Neural cell (in vitro differentiated cells): ENCODE measurements around the gene RFX4. TPM values are rescaled to one million over a fixed set of nuclear protein-coding genes. Genes with fewer than 3 reads are reported as not detected.

Source experiments
- H2AFZ ChIP-seq: fragments of 200-600, 300-800 bp; sonication (generic), shearing (Covaris generic); 2 replicates; pipeline ENCODE4 v1.6.0; 2014; ENCODE audit warnings: low read depth, mild to moderate bottlenecking, antibody characterized with exemption, low read length, moderate library complexity
- H3F3A ChIP-seq: fragments of 200-600 bp; shearing (Covaris generic); 2 replicates; pipeline ENCODE4 v1.6.1; 2016; ENCODE audit warnings: mild to moderate bottlenecking, moderate library complexity, mixed read lengths, antibody characterized with exemption, low read length; ENCODE audit not compliant: insufficient read depth, poor library complexity, severe bottlenecking
- H3K27ac ChIP-seq: fragments of 200-600, 300-800 bp; sonication (generic), shearing (Covaris generic); 2 replicates; pipeline ENCODE4 v1.5.1; 2014; ENCODE audit warnings: mild to moderate bottlenecking, low read length, moderate library complexity
- H3K27me3 ChIP-seq: fragments of 300-800, 200-600 bp; sonication (generic), shearing (Covaris generic); 2 replicates; pipeline ENCODE4 v1.6.0; 2014; ENCODE audit warnings: mild to moderate bottlenecking, low read depth, low read length, moderate library complexity; ENCODE audit not compliant: insufficient read depth
- H3K36me3 ChIP-seq: fragments of 300-800, 200-600 bp; sonication (generic), shearing (Covaris generic); 2 replicates; pipeline ENCODE4 v1.5.1; 2014; ENCODE audit warnings: mild to moderate bottlenecking, antibody characterized with exemption, low read length, moderate library complexity; ENCODE audit not compliant: insufficient read depth
- H3K4me2 ChIP-seq: fragments of 300-800, 200-600 bp; sonication (generic), shearing (Covaris generic); 2 replicates; pipeline ENCODE4 v1.6.0; 2014; ENCODE audit warnings: mild to moderate bottlenecking, low read length
- H3K4me3 ChIP-seq: fragments of 300-800, 200-600 bp; sonication (generic), shearing (Covaris generic); 2 replicates; pipeline ENCODE4 v1.5.1; 2014; ENCODE audit warnings: mild to moderate bottlenecking, low read length, moderate library complexity
- H3K79me2 ChIP-seq: fragments of 200-600 bp; shearing (Covaris generic); replicated peaks from 2 replicates; pipeline ENCODE4 v1.6.0; 2014; ENCODE audit warnings: mild to moderate bottlenecking, low read length, moderate library complexity; ENCODE audit not compliant: insufficient read depth
- H3K9ac ChIP-seq: fragments of 300-800, 200-600 bp; sonication (generic), shearing (Covaris generic); 2 replicates; pipeline ENCODE4 v1.6.1; 2016; ENCODE audit warnings: mild to moderate bottlenecking, low read length, mixed read lengths
- H3K9me2 ChIP-seq: fragments of 200-600 bp; shearing (Covaris generic); 2 replicates; pipeline ENCODE4 v1.6.1; 2016; ENCODE audit warnings: mild to moderate bottlenecking, low read length, mixed read lengths; ENCODE audit not compliant: insufficient read depth
- H3K9me3 ChIP-seq: fragments of 200-600, 300-800 bp; sonication (generic), shearing (Covaris generic); 2 replicates; pipeline ENCODE4 v1.6.1; 2016; ENCODE audit warnings: mild to moderate bottlenecking, mixed run types, low read length, moderate library complexity, mixed read lengths
- H4K20me1 ChIP-seq: fragments of 200-600 bp; shearing (Covaris generic); 2 replicates; pipeline ENCODE4 v1.6.1; 2016; ENCODE audit warnings: mild to moderate bottlenecking, mixed run types; ENCODE audit not compliant: insufficient read depth
- CTCF ChIP-seq: fragments of 450-650 bp; IDR thresholded peaks from 2 replicates; pipeline ENCODE4 v1.5.1; 2014; ENCODE audit warnings: antibody characterized with exemption, mild to moderate bottlenecking, moderate library complexity; ENCODE audit not compliant: poor library complexity, severe bottlenecking
- EP300 ChIP-seq: fragments of 450-650 bp; conservative IDR thresholded peaks from 2 replicates; pipeline ENCODE4 v1.6.1; 2014; ENCODE audit warnings: antibody characterized with exemption, mild to moderate bottlenecking, moderate library complexity; ENCODE audit not compliant: poor library complexity, severe bottlenecking
- EZH2 ChIP-seq: fragments of 200-600, 300-800 bp; shearing (Covaris generic), sonication (generic); IDR thresholded peaks from 2 replicates; pipeline ENCODE4 v1.6.1; 2014; ENCODE audit warnings: antibody characterized with exemption, low read length, borderline replicate concordance, mild to moderate bottlenecking; ENCODE audit not compliant: insufficient read depth, poor library complexity, severe bottlenecking
- MXI1 ChIP-seq: fragments of 450-650 bp; conservative IDR thresholded peaks from 2 replicates; pipeline ENCODE4 v1.6.1; 2014; ENCODE audit warnings: antibody characterized with exemption, mild to moderate bottlenecking; ENCODE audit not compliant: poor library complexity, severe bottlenecking
- POLR2AphosphoS5 ChIP-seq: IDR thresholded peaks from 2 replicates; pipeline ENCODE4 v1.6.1; 2012
- RAD21 ChIP-seq: fragments of 450-650 bp; conservative IDR thresholded peaks from 2 replicates; pipeline ENCODE4 v1.6.1; 2014; ENCODE audit warnings: antibody characterized with exemption, mild to moderate bottlenecking, moderate library complexity
- REST ChIP-seq: IDR thresholded peaks from 2 replicates; pipeline ENCODE4 v1.6.1; 2012; ENCODE audit warnings: borderline replicate concordance
- SMC3 ChIP-seq: fragments of 450-650 bp; conservative IDR thresholded peaks from 2 replicates; pipeline ENCODE4 v1.6.1; 2014; ENCODE audit warnings: antibody characterized with exemption, mild to moderate bottlenecking, moderate library complexity; ENCODE audit not compliant: poor library complexity
- TAF1 ChIP-seq: IDR thresholded peaks from 2 replicates; pipeline ENCODE4 v1.6.1; 2012; ENCODE audit warnings: low read depth
- polyA plus RNA-seq: library from polyadenylated mRNA; depleted of rRNA; stranded (reverse); fragments of >200 nt; gene quantifications from 2 replicates; pipeline ENCODE4 v1.2.3, GENCODE V29; 2014

RFX4 gene
- polyA plus RNA-seq, 1 donor from 2014 or later, result 0.22 TPM

GRCh38 chr12:106739318-106739717 is 156.5 kb downstream of the RFX4 start:
- TF ChIP-seq POLR2AphosphoS5, result no peak
- no peak for TF ChIP-seq CTCF
- no peak for TF ChIP-seq EZH2
- H3K4me3 ChIP-seq, result no peak overlapping the region
- H3K27me3 ChIP-seq, result no peaks in the 10 kb centered on the region
- no peak overlapping the region for H2AFZ ChIP-seq
- no peak overlapping the region for H3K4me2 ChIP-seq
- H3F3A ChIP-seq, result no peaks in the 10 kb centered on the region
- H3K9me2 ChIP-seq, result no peaks in the 10 kb centered on the region
- H3K27ac ChIP-seq, result no peak overlapping the region
- H3K36me3 ChIP-seq, result no peaks in the 10 kb centered on the region
- no peaks in the 10 kb centered on the region for H3K9me3 ChIP-seq
- H3K9ac ChIP-seq, result no peak overlapping the region
- H4K20me1 ChIP-seq, result no peaks in the 10 kb centered on the region
- H3K79me2 ChIP-seq, result no peaks in the 10 kb centered on the region

- Histone ChIP-seq H3K36me3 (no peaks in the 10 kb centered on the region), H3K27me3 (no peaks in the 10 kb centered on the region), H3K79me2 (no peaks in the 10 kb centered on the region), H3K9ac (no peak overlapping the region), H3K4me2 (no peak overlapping the region), H2AFZ (no peak overlapping the region), H3K9me2 (no peaks in the 10 kb centered on the region), H3K27ac (no peak overlapping the region), H3F3A (no peaks in the 10 kb centered on the region), H3K9me3 (no peaks in the 10 kb centered on the region), H3K4me3 (no peak overlapping the region), H4K20me1 (no peaks in the 10 kb centered on the region)
- TF ChIP-seq TAF1, result no peak
- TF ChIP-seq SMC3, result no peak
- TF ChIP-seq MXI1, result no peak
- no peak for TF ChIP-seq RAD21
- TF ChIP-seq EP300, result no peak
- TF ChIP-seq POLR2AphosphoS5, result no peak
- TF ChIP-seq REST, result no peak
- TF ChIP-seq CTCF, result no peak
- no peak for TF ChIP-seq EZH2
Observed at GRCh38 chr12:106739815-106740530, 157.2 kb downstream of the RFX4 start.
